GM12892 (cell line): ENCODE measurements around the gene FAM98B.

Experiments used
- POLR2A ChIP-seq: IDR thresholded peaks from 2 replicates; pipeline ENCODE4 v1.6.1; 2011; ENCODE audit warnings: low read depth, low read length, control low read depth
- POLR2AphosphoS5 ChIP-seq: IDR thresholded peaks from 2 replicates; pipeline ENCODE4 v1.6.1; 2011; ENCODE audit warnings: low read depth, low read length, control low read depth
- TAF1 ChIP-seq: IDR thresholded peaks from 2 replicates; pipeline ENCODE4 v1.6.1; 2011; ENCODE audit warnings: low read depth, mild to moderate bottlenecking, control low read depth, low read length, borderline replicate concordance

GRCh38 chr15:38438031-38438986 lies 15.6 kb upstream of the FAM98B start:
- TF ChIP-seq POLR2AphosphoS5, result no peak
- no peak for TF ChIP-seq POLR2A
- TF ChIP-seq TAF1, result no peak
